ENCODE data around the gene ASZ1.

- TF ChIP-seq REST (IDR thresholded peaks at IDR 0.05; ENCODE audit: insufficient read depth in 1 of 2, low read depth in 2 of 2, low read length in 1 of 2) (no peak), CTCF (IDR thresholded peaks at IDR 0.05) (no peak), TCF7L2 (IDR thresholded peaks at IDR 0.05; ENCODE audit: low read depth, low read length) (no peak), SIN3A (IDR thresholded peaks at IDR 0.05; ENCODE audit: borderline replicate concordance, insufficient read depth, low read depth, low read length) (no peak), POLR2AphosphoS5 (IDR thresholded peaks at IDR 0.05; ENCODE audit: low read depth, low read length) (no peak)
These were observed 32.4 kb upstream of the ASZ1 start for GRCh38 chr7:117459735-117460134.

All from Panc1 (cell line).